Iris pigment epithelial cell (primary cell): ENCODE measurements around the gene GJA1.
A peak's percentile ranks its signal among the peaks of the same experiment; 100 is the strongest.
"Not testable (repeated sequence)": the region's sequence is repeated elsewhere in the genome, so short reads cannot be mapped to it uniquely, and the experiment has no call there.

Experiments
- DNase-seq: peaks from one replicate; pipeline ENCODE4 v3.0.0-alpha.2; 2011; ENCODE audit warnings: low read depth

Gene GJA1

DNA sequence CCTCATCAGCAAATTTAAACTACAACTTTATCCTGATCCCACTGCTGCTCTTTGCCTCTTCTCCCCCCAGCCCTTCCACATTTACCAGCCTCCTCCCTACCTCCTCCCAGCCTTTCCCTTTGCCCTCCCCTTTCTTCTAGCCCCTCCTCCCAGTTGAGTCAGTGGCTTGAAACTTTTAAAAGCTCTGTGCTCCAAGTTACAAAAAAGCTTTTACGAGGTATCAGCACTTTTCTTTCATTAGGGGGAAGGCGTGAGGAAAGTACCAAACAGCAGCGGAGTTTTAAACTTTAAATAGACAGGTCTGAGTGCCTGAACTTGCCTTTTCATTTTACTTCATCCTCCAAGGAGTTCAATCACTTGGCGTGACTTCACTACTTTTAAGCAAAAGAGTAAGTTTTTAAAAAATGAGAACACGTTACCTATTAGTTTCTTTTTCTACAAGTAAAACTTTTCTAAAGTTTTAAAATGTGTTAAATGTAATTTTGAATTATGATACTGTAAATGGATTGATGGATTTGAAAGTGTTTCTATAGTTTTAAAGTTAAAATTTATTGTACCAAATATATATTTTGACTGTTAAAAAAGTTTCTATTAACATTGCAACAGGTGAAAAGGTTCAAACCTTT, at the start of gene GJA1:
GJA1 (plus strand) TSS at position 203 of the 626 bp plus-strand sequence. CDS start 11,202 bp downstream, outside the sequence.
- peak; percentile 89 for DNase-seq

GRCh38 chr6:121386551-121386950, 48.9 kb upstream of the GJA1 start:
- DNase-seq, result not testable (repeated sequence)

DNA sequence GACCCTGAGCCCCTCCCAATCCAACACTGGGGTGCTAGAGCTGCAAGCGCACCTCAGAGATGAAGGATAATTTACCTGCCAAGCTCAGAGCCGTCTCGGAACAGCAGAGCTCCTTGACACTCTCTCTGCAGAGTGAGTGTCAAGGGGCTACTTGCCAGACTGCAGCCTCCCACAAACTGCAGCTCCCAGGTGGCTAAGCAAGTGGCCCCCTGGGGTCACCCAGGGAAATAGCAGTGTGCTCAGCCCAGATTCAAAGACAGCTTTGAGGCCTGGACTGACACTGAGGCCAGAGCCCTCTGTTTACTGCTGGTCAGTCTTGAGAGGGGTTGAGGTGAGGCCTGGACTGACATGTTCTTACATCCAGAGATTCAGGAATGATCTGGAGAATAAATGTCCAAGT, 46.0 kb upstream of the GJA1 start:
- DNase-seq, result no peak

DNA sequence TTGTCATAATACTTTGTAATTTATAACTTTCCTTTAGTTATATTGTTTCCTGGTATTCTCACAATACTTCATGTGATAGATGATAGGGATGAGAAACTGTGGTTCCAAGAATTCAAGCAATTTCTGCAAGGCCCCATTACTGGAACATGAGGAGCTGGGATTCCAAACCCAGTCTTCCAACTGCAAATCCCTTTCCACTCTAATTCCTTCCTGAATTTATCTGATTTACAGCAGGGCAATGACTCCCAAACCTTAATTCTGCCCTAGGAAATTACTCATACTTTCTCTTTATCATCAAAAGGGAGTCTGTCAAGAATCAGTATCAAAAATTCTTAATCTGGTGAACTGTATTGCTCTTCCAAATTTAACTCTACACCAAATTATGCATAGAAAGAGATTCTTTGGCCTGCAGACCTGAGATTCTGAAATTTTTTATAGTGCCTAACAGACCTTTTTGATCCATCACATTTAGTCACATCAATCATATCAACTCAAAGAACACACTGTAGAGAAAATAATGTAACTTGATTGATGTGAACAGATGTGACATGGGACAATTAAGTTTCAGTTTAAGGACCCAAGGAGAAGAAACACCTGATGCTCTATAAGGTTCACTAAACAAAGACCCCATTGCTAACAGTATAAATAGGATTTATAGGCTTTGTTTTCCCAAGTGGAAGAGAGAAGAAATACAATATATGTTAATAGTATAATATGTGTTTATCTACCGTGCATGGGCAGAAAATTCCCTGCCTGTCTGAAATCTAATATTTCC, 41.5 kb upstream of the GJA1 start:
- no peak for DNase-seq

DNA sequence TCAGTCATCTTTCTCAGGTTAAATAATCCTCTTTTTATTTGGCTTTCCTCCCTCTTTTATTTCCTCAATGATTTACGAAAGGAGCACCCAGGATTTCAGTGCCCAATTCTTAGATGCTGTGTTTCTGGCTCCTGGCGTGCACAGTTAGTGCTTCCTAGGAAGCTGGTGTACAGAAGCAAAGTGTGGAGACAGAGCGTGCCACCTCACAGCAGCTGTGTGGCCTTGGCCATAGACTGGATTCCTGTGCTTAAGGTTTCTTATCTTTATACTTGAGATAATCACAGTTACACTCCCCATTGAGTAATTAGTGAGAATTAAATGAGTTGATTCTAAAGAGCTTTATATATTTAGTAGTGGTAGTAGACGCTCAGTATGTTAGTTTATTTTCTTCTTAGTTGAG, 39.7 kb upstream of the GJA1 start:
- DNase-seq, result no peak

GRCh38 chr6:121397188-121397587, 38.3 kb upstream of the GJA1 start:
- DNase-seq, result not testable (repeated sequence)

DNA sequence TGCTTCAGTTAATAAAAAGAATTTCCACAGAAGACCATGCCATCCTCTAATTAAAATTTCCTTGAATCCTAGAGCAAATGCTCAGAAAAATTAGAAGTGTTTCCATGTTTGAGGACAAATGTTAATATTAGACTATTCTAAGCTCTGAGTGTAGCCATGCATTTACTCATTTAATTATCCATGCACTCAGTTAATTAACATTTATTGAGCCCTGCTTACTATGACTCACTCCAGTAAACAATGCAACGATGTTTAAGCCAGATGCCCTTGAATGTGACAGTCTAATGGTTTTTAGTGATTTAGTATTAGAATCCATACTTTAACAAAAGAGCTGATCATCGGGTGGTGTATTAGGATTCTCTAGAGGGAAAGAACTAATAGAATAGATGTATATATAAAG, 37.3 kb upstream of the GJA1 start:
- no peak for DNase-seq

DNA sequence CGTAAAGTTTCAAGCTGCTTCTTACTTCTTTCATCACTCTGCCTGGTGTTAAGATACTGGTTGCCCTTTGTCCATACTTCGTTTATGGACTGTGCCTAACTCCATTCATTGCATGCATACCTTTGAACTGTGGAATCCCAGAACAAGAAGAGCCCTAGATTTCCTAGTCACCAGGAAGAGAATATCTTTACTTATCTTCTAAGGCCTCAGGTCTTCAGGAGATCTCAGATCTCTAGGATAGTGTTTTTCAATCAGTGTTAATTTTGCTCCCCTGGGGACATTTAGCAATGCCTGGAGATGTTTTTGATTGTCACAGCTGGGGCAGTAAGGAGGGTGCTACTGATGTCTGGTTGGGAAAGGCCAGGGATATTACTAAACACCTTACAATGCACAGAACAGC, 35.5 kb upstream of the GJA1 start:
- DNase-seq, result no peak

- DNase-seq, result no peak
Measured at GRCh38 chr6:121403964-121404363, 31.5 kb upstream of the GJA1 start.

GRCh38 chr6:121405306-121405705, 30.1 kb upstream of the GJA1 start:
- DNase-seq, result no peak

DNA sequence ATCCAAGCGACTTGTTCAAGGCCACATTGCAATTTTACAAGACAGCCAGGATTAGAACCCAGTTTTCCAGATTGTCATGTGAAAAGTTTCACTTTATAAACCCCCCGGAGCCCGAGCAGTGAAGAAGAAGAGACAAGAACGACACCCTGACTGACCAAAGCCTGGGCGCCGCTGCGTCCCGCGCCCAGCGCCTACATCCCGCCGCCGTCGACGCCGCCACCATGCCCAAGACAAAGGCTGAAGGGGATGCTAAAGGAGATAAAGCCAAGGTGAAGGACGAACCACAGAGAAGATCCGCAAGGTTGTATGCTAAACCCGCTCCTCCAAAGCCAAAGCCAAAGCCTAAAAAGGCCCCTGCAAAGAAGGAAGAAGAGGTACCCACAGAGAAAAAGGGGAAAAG, 27.1 kb upstream of the GJA1 start:
- no peak for DNase-seq

GRCh38 chr6:121413879-121414278, 21.6 kb upstream of the GJA1 start:
- peak; percentile 20 for DNase-seq

GRCh38 chr6:121418346-121418745, 17.1 kb upstream of the GJA1 start:
- DNase-seq, result no peak

GRCh38 chr6:121426686-121427085, 8.8 kb upstream of the GJA1 start:
- no peak for DNase-seq

DNA sequence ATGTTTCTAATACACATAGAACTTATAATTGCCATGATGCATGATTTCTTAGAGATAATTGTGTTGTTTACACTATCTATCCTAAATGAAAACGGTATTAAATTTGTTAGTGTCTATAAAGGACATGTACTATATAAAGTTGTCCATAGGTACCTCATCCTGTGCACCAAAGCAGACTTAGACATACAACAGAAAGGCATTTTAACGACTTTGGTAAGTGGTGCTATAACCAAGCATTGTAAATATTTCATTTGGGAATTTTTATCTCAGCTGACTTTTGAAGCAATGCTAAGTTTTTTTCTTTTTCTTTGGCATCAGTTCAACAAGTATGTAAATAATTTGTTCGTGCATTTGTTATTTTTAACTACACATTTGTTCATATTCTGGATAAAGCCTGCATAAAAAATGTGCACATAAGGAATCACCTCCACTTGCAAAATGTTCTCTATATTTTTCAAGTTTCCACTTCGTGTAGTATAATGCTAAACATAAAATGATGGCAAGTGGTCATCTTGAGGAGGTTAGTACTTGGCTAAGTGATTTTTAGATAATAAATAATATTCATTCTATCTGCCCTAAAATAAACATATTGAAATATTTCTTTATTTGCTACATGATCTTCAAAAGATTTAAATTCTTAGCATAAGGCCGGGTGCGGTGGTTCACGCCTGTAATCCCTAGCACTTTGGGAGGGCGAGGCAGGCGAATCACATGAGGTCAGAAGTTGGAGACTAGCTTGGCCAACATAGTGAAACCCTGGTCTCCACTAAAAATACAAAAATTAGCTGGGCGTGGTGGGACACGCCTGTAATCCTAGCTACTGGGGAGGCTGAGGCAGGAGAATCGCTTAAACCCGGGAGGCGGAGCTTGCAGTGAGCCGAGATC, 6.3 kb upstream of the GJA1 start:
- DNase-seq, result no peak

DNA sequence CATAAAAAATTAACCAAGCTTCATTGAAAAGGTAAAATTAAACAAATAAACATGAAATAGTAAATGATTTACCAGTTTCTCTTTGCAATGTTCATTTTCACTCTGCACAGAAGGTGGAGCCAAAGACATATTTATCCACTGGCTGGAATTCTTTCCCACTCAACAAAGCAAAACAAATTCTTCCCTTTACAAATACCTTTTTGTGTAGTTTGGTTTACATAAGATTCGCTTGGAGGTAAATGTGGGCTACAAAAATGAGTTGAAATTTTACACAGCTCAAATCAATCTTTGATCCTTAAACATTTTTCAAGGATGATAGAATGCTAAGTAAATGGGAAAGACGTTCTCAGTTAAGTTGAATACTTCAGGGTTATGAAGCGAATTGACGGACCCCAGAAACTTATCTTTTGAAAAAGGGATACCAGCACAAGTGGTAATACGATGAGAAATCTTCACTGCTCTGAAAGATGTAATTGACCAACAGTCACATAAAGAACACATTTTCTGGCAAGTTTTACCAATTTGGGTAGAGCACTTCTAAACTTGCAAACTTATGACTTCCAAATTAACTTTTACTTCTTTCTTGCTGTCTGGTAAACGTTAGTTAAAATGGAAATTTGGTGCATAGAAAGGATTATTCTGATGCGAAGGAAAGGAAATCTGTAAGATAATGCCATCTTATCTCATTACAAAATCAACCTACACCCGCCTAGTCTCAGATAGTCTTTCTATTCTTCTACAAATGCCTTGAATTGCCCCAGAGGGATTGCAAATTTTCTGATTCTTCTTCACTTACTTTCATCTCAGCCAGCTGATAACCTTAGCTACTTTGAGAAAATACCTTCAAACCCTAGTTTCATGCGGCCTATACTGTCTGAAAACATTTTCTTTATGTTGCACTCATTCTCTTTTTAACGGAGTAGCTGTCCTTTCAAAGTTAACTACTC, 4.7 kb upstream of the GJA1 start:
- peak; percentile 60 for DNase-seq

DNA sequence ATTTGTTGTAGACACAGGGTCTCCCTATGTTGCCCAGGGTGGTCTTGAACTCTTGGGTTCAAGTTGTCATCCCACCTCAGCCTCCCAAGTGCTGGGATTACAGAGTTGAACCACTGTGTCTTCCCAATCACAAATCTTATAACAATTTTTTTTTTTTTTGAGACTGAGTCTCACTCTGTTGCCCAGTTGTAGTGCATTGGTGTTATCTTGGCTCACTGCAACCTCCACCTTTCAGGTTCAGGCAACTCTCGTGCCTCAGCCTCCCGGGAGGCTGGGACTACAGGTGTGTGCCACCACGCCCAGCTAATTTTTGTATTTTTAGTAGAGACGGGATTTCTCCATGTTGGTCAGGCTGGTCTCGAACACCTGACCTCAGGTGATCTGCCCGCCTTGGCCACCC, 3.7 kb upstream of the GJA1 start:
- DNase-seq, result not testable (repeated sequence)

DNA sequence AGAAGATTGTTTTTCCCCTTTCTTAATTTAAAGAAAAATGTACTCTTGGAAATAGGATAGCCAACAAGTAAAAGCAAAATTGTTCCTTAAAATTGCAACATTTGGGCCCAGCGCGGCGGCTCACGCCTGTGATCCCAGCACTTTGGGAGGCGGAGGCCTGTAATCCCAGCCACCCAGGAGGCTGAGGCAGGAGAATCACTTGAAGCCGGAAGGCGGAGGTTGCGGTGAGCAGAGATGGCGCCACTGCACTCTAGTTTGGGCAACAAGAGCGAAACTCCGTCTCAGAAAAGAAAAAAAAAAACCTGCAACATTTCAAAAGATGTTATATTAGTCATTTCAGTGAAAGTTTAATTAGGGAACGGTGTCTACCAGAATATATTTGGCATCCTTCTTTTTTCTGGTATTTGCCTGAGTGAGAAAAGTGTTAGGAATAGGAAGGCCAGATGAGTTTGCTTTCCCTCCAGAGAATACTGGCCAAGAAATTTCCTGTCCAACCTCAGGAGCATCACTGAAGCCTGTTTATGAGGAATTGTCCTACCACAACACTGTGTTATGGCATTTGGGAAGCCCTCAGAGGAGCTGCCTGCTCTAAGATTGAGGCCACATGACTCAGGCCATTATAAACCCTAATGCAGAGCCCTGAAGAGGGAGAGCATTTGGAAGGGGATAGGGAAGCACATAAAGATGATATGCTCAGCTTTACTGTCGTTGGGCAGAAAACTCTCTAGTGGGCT, 1.2 kb upstream of the GJA1 start:
- DNase-seq, result no peak

GRCh38 chr6:121436274-121436857, 920 bp downstream of the GJA1 start:
- DNase-seq, result no peak
